Middle frontal gyrus (tissue), 1 donor: ENCODE data around the gene ZFAND2B.

ENCODE experiments used
- DNase-seq: peaks from one replicate; pipeline ENCODE4 v3.0.0-alpha.2; 2015; ENCODE audit warnings: low spot score; ENCODE audit errors: extremely low spot score

ZFAND2B gene

GRCh38 chr2:219220652-219221402, 14.2 kb downstream of the ZFAND2B start:
- DNase-seq, result no peak

GRCh38 chr2:219221957-219222518, 15.5 kb downstream of the ZFAND2B start:
- DNase-seq, result no peak

GRCh38 chr2:219223831-219224610, 17.4 kb downstream of the ZFAND2B start:
- DNase-seq, result no peak

GRCh38 chr2:219225350-219225749, 18.8 kb downstream of the ZFAND2B start:
- no peak for DNase-seq

- no peak for DNase-seq
Measured at GRCh38 chr2:219228041-219228910, 21.7 kb downstream of the ZFAND2B start.

- no peak for DNase-seq
Measured at GRCh38 chr2:219228911-219229304, 22.3 kb downstream of the ZFAND2B start.

GRCh38 chr2:219229305-219230058, 22.9 kb downstream of the ZFAND2B start, which contains the start of the genes ANKZF1 and ATG9A:
TSS of gene ANKZF1 (plus strand) at chr2:219229806. CDS start at chr2:219230258, 452 bp downstream.
TSS of gene ATG9A (minus strand) at chr2:219229636. CDS start at chr2:219228024, 1,612 bp downstream.
- DNase-seq, result peak; percentile 99

GRCh38 chr2:219230059-219230540, 23.5 kb downstream of the ZFAND2B start:
- DNase-seq, result no peak

- DNase-seq, result no peak
Measured at GRCh38 chr2:219234331-219234730, 27.7 kb downstream of the ZFAND2B start.

- DNase-seq, result no peak
Measured at GRCh38 chr2:219243291-219243761, 36.7 kb downstream of the ZFAND2B start.

GRCh38 chr2:219244789-219245147, 38.2 kb downstream of the ZFAND2B start:
- no peak for DNase-seq

- peak; percentile 91 for DNase-seq
Measured at GRCh38 chr2:219245148-219245898, 38.7 kb downstream of the ZFAND2B start, which contains the start of the genes GLB1L and STK16. TSS of gene GLB1L (minus strand) at chr2:219245444. CDS start at chr2:219243573, 1,871 bp downstream. TSS of gene STK16 (plus strand) at chr2:219245479. CDS start at chr2:219246000, 521 bp downstream.

- no peak for DNase-seq
Measured at GRCh38 chr2:219245899-219246230, 39.3 kb downstream of the ZFAND2B start.

- DNase-seq, result no peak
Measured at GRCh38 chr2:219246559-219246958, 40.0 kb downstream of the ZFAND2B start.

GRCh38 chr2:219247678-219248642, 41.4 kb downstream of the ZFAND2B start:
- DNase-seq, result no peak

GRCh38 chr2:219248845-219249202, 42.2 kb downstream of the ZFAND2B start:
- no peak for DNase-seq

- DNase-seq, result peak; percentile 29
Measured at GRCh38 chr2:219249203-219249980, 42.8 kb downstream of the ZFAND2B start.
